ENCODE measurements around the gene BHMT.
A peak's percentile ranks its signal among the peaks of the same experiment; 100 is the strongest.

Gene BHMT

DNA sequence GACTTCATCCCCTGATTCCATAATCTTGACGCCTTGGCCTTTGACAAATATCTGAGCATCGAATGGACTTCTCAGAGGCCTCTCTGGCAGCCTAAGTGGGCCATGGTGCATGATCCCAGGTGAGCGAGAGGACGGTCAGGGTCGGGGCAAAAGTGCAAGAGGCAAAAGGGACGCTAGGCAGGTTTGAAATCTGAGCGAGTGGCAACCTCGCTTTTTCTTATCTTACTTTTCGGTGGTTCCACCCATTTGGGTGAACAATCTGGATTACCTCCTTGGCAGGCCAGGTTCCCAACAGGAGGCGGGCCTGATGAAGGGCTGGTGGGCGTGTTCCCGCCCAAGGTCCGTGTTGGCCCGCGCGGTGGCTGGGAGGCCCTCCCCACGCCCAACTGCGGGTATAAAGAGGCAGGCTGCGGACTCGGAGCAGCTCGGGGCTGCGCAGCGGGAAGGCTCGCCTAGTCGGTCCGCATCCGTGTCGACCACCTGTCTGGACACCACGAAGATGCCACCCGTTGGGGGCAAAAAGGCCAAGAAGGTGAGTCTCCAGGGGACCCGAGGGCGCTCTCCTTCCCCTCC, at the start of gene BHMT:
TSS of gene BHMT (plus strand) at position 423 of the 573 bp plus-strand sequence. CDS start at position 500, 77 bp downstream.
- DNase-seq, result no peak

DNA sequence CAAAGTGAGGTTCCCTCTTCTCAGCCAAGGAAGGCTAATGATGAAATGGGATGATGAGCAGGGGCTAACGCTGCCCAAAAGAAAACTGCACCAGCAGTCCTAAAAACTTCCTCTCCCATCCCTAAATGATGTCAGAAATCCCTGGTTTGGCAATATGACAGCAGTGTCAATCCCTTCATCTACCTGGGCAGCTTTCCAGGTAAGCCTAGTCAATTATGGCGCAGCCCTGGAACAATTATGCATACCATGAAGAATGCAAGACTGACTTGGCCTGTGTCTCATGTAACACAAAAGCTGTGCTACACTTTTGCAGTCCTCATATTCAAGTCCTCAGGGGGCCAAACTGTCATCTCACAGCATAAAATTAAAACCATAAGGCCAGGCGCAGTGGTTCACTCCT, 49.2 kb upstream of the BHMT start:
- no peak for DNase-seq

- DNase-seq, result no peak
Measured at GRCh38 chr5:79069488-79070349, 41.9 kb upstream of the BHMT start, which contains the start of the genes BHMT2 and DMGDH. Gene BHMT2 (plus strand): TSS chr5:79069767. CDS start chr5:79069783, 16 bp downstream. Gene DMGDH (minus strand): TSS chr5:79069674. CDS start chr5:79069620, 54 bp downstream.

GRCh38 chr5:79070350-79070667, 41.3 kb upstream of the BHMT start:
- no peak for DNase-seq

- no peak for DNase-seq
Measured at GRCh38 chr5:79074641-79075040, 37.0 kb upstream of the BHMT start.

DNA sequence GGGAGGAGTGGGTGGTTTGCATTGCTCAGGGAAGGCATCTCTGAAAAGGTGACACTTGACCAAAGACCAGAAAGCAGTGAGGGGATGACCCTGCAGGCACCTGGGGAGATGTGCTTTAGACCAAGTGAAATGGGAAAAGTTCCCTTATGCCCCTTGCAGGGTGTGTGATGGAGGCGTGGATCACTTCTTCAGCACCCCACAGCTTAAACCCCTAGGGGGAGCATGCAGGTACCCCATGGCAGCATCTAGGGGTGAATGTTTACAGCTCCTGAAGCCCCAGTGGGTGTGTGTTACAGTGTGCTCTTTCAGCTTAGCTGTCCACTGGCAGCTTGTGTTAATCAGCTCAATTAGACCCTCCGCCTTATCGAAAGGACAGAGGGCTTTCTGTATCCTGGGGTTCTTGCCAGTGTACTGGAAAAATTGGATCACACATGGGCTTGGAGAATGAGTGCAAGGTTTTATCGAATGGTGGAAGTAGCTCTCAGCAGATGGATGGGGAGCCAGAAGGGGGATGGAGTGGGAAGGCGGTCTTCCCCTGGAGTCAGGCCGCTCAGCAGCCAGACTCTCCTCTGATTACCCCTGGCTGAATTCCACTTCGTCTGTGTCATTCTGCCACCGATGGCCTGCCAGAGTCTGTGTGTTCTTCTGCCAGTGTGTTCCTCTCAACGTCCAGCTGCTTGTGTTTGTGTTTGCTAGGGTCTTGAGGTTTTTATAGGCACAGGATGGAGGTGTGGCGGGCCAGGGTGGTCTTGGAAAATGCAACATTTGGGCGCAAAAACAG, 35.8 kb upstream of the BHMT start:
- DNase-seq, result no peak

- no peak for DNase-seq
Measured at GRCh38 chr5:79076819-79077218, 34.8 kb upstream of the BHMT start.

- DNase-seq, result no peak
Measured at GRCh38 chr5:79077680-79078365, 33.8 kb upstream of the BHMT start.

GRCh38 chr5:79080804-79081203, 30.8 kb upstream of the BHMT start:
- DNase-seq, result no peak

GRCh38 chr5:79081779-79082178, 29.8 kb upstream of the BHMT start:
- DNase-seq, result no peak

DNA sequence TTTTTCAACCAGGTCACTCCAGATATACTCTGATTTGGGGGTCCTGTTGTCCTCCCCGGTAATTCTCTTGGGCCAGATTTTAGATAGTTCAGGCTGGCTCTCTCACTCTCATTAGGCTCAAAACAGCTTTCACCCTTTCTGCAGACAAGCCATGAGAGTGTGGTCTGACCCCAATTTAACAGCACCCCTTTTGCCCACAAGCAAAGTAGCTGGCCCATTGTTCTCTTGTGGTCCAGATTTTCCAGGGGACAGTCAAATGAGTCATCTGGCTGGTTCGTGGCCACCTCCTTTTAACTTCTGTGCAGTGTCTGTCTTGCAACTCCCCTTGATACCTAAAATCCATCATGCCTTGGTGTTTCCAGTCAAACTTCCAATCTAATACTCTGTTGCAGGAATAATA, 25.5 kb upstream of the BHMT start:
- DNase-seq, result no peak

DNA sequence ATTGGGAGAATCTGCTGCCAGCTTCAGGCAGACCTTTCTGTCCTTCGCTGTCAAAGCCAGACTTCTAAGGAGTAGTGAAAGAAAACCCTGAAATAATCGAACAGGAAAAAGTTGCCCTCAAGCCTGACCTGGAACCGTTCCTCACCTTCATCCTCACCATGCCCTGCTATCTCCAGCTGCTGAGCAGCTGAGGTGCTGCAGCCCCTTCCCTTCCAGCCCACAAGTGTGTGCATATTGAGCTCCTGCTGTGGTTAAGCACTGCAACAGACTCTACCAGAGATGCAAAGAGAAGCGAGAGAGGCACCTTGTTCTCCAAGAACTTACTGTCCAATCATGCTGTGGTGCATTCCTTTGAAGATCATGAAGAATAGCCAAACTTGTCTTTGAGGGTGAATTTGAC, 23.1 kb upstream of the BHMT start:
- no peak for DNase-seq

GRCh38 chr5:79091064-79091463, 20.5 kb upstream of the BHMT start:
- DNase-seq, result no peak

GRCh38 chr5:79093762-79094161, 17.8 kb upstream of the BHMT start:
- DNase-seq, result no peak

DNA sequence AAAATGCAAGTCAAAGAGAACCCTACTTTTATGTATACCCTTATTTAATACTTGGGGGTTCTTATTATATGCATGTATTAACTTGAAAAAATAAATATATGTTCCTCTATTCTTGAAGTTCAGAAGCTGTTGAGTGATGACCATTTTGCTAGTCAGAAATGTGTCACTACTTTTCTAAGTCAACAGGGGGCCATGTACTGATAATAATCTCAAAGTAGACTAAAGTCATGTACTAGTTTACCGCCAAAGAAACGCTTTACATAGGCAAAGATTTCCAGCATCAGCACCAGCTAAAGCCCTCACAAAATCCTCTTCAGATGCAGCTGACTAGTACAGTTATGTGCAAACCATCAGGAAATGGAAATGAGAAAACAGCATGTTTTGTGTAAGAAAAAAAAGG, 5.7 kb upstream of the BHMT start:
- DNase-seq, result no peak

DNA sequence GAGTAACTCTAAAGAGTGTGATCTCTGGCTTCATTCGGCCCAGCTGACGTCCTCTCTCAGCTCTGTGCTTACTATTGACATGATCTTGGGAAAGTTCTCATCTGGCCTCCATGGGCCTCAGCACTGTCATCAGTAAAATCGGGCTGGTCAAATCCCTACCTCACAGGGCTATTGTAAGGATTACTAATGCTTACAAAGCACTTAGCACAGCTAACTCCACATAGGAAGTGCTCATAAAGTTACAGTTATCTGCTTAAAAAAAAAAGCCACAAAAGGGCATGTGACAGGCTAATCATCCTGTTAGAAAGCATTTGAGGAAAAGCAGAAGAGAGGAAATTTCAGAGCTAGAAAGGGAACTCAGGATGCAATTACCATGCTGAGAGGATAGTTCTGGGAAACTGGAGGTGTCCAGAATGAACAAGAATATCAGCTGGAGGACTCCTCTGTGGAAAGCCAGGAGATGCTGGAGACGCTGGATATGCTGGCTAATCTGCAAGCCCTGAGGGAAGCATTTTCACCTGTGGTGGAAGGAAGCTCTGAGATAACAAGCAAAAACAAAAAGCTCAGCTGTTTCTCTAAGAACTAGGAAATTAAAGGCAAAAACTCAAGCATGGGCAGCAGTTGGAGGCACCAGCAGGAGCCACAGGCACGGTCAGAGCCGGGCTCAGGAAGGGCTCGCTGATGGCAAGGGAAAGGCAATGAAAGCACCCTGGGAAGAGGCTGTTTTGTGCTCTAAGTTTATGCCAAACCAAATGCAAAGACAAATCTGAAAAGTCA, 4.4 kb upstream of the BHMT start:
- DNase-seq, result no peak

DNA sequence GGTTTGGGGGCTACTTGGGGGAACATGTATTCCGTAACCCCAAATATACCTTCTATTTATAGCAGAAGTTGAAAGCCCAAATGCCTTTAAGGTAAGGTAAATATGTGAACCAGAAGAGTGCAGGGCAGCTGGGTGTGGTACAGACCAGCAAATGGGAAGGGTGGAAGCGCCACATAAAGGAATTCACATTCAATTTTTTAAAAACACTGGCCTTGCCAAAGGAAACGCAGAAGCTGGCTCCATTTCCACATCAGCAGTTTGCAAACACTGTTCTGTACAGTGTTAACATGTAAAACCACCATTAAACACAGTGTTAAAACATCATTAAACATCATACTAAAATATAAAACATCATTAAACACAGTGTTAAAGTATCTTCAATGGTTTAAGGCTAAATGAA, 3.5 kb upstream of the BHMT start:
- DNase-seq, result no peak

DNA sequence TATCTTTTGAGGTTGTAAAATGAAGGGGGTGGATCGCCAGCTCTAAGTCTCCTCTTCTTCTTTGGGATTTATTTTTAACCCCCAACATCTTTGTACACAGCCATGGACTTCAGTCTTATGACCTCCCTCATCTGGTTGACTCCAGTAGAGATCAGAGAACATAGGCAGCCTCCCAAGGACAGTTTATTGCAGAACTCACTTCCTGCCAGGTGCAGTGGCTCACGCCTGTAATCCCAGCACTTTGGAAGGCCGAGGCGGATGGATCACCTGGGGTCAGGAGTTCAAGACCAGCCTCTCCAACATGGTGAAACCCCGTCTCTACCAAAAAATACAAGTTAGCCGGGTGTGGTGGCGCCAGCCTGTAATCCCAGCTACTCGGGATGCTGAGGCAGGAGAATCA, 2.8 kb upstream of the BHMT start:
- no peak for DNase-seq

DNA sequence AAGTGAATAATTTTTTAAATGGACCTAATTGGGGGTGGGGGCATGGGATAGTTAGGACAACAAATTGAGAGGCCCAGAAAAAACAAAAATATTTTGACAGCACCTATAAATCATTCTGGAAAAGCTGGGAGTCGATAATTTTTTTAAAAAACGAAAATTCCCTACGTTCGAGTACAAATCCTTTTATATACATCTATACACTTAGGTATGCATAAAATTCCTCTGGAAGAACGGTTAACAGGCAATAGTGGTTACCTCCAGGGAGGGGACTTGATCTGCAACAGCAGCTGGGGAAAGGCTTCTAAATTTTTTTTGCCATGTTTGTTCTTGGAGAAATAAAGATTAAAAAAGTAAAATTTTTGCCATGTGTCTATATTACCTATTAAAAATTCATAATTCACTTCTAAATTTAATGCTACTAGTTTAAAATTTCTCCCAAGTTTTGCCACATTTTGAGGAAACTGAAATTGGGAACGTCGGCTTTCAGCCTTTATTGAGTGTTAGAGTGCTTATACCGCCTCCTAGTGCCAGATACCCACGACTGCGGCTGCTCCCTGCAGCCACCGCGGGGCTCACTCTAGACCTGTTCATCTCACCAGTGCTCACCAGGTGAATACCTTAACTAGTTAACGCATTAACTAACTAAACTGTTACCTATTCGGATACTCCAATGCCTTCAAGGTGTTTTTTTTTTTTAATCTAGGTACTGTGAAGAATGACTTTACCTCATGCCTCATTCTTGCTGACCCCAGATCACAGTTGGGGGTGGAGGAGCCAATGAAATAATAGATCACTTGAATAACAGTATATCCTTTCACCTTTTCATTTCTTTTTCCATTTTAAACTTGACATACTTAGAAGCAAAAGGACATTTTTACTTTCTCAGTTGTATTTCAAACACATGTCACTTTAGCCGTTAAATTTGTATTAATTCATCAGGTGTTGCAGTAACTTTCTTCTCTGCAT, 1.8 kb upstream of the BHMT start:
- DNase-seq, result peak; percentile 68

GRCh38 chr5:79111960-79112702, 522 bp downstream of the BHMT start:
- DNase-seq, result no peak

All from activated effector memory CD4-positive, alpha-beta T cell treated with anti-CD3 and anti-CD28 coated beads, Interleukin-2, amount 50 U/mL, for 16 hours (primary cell).